Hepatic stellate cell (primary cell): ENCODE results near the gene C16orf54.
"Not testable (repeated sequence)": the region's sequence is repeated elsewhere in the genome, so short reads cannot be mapped to it uniquely, and the experiment has no call there.

Experiments used
- DNase-seq: peaks from one replicate; pipeline ENCODE4 v3.0.0; 2011; ENCODE audit warnings: low spot score

C16orf54 gene

DNA sequence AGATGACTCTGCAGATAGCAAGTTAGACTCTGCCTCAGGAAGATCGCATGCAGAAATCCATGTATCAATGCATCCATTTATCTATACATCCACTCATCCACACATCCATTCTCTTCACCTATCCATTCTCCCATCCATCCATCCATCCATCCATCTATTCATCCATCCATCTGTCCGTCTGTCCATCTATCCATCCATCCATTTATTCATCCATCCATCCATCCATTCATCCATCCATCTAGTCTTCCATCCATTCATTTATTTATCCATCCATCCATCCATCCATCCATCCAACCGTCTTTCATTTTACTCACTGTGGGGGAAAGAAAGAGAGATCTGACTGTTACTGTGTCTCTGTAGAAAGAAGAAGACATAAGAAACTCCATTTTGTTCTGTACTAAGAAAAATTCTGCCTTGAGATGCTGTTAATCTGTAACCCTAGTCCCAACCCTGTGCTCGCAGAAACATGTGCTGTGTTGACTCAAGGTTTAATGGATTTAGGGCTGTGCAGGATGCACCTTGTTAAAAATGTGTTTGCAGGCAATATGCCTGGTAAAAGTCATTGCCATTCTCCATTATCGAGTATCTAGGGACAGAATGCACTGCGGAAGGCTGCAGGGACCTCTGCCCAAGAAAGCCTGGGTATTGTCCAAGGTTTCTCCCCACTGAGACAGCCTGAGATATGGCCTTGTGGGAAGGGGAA is 5.7 kb downstream of the C16orf54 start:
- DNase-seq, result not testable (repeated sequence)

DNA sequence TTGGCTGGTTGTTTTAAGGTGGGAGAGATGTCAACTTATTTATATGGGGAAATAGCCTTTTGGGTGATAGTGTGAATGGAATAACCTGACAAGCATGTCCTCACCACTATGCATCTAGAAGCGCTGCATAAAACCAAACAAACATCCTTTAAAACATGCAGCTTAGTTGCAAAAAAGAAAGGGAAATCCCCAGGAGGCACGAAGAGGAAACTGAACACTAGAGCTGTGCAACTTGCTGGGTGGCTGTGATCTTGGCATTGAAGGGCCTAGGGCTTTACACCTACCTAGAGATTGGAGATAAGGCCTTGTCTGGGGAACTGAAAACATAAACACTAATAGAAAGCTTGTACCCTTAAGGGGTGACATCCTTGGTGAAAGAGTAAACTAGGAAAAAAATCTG is 7.3 kb downstream of the C16orf54 start:
- no peak for DNase-seq

DNA sequence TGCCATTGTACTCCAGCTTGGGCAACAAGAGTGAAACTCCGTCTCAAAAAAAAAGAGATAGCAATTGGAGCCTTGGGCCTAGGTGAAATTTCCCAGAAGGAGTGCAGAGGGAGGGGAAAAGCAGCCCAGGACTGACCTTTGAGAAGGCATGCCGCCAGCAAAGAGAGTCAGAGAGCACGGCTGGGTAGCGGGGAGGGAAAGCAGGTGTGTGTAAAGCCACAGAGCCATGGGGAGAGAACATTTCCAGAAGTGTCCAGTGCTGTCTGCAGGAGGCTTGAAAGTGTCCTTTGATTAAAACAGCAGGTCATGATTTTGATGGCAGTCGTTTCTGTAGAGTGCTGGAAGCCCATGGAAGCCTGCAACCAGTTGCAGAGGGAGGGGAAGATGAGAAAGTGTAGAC is 8.1 kb downstream of the C16orf54 start:
- DNase-seq, result no peak

DNA sequence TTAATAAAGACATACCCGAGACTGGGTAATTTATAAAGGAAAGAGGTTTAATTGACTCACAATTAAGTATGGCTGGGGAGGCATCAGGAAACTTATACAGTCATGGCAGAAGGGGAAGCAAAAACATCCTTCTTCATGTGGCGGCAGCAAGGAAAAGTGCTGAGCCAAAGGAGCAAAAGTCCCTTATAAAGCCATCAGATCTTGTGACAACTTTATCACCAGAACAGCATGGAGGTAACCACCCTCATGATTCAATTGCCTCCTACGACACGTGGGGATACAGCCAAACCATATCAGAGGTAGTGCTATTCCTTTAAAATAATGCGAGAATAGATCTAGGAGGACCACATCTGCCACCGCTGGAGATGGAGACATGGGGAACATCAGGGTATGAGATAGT is 9.0 kb downstream of the C16orf54 start:
- no peak for DNase-seq

DNA sequence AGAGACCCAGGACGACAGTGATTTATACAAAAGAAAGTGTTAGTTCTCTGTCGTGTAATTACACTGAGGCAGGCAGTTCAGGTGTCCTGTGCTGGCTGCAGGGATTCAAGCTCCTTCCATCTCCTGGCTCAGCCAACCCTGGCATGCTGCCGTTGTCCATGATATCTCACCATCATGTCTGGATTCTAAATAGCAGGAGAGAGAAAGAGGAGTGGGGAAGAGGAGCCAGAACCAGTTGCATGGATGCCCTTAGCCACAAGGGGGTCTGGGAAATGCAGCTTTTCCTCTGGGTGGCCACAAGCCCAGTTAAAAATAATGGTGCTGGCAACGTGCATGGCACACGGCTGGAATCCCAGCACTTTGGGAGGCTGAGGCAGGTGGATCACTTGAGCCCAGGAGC is 9.7 kb downstream of the C16orf54 start:
- DNase-seq, result no peak

DNA sequence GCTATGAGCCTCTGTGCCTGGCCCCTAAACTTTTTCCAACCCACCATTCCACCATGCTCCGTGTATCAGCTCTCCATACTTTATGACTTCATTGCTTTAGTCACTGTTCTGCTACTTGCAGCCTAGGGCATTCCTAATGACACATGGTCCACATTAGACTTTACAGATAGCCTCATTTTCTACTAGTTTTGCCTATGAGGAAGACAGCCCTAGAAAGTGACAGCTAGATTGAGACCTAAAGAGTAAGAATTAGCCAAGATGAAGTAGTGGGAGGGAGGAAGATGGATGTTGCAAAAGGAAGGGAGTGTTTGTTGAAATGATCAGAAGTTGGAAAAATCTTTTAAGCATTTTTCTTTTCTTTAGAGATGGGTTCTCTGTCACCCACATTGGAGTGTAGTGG is 11.0 kb downstream of the C16orf54 start:
- no peak for DNase-seq

DNA sequence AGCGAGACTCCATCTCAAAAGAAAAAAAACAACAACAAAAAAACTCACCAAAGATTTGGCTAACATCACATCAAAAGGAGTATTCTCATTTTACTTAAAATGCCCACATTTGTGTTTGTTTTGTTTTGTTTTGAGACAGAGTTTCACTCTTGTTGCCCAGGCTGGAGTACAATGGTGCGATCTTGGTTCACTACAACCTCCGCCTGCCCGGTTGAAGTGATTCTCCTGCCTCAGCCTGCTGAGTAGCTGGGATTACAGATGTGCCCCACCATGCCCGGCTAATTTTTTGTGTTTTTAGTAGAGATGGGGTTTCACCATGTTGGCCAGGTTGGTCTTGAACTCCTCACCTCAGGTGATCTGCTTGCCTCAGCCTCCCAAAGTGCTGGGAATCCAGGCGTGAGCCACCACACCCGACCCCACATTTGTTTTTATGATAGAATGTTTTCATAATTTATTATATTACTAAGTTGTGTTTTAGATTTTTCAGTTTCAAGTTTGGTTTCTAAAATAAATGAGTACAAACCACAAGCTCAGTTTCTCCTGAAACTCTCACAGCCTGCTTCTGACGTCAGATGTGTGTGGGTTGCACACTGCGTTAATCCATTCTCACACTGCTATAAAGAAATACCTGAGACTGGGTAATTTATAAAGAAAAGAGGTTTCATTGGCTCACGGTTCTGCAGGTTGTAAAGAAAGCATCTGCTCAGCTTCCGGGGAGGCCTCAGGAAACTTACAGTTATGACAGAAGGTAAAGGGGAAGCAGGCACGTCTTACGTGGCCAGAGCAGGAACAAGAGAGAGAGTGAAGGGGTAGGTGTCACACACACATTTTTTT is 13.8 kb downstream of the C16orf54 start:
- not testable (repeated sequence) for DNase-seq

DNA sequence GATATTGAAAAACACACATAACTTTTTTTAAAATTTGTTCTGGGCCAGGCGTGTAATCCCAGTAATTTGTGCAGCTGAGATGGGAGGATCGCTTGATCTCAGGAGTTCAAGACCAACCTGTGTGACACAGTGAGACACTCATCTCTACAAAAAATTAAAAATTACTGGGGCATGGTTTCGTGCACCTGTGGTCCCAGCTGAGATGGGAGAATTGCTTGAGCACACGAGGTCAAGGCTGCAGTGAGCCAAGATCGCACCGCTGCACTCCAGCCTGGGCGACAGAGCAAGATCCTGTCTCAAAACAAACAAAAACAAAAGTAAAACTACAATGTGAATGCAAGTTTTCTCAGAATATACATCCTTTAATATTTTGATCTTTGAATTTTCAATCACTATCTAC is 15.1 kb downstream of the C16orf54 start:
- no peak for DNase-seq

DNA sequence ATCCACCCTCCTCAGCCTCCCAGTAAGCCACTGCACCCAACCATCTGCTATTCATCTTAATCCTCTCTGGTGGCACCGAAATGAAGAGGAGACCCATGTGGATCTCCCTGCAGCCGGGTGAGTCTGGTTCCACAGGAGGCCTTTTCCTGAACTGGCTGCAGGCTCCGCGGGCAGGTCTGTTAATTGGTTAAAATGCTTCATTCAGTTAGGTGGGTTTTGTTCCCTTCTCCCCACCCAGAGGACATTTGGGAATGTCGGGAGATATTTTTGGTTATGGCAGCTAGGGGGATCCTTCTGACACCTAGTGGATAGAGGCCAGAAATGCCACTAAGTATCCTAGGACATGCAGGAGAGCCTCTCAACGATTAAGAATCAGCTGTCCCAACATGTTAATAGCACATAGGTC is 16.7 kb downstream of the C16orf54 start:
- DNase-seq, result peak; percentile 62

DNA sequence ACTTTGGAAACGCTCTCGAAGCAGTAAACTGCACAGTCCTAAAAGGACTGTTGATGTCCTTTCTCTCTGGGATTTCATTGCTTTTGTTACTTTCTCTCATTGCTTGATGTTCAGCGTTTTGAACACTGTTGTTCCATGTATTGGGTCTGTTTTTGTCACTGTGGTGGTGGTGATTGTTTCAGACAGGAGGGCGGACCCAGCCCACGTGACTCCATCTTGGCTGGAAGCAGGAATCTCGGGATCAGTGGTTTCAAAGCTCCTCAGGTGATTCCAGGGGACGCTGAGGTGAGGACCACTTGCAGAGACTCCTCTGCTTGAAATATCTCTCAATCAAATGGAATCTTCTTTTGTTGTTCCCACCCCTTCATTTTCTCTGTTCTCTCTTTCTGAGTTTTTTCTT is 18.3 kb downstream of the C16orf54 start:
- DNase-seq, result no peak

DNA sequence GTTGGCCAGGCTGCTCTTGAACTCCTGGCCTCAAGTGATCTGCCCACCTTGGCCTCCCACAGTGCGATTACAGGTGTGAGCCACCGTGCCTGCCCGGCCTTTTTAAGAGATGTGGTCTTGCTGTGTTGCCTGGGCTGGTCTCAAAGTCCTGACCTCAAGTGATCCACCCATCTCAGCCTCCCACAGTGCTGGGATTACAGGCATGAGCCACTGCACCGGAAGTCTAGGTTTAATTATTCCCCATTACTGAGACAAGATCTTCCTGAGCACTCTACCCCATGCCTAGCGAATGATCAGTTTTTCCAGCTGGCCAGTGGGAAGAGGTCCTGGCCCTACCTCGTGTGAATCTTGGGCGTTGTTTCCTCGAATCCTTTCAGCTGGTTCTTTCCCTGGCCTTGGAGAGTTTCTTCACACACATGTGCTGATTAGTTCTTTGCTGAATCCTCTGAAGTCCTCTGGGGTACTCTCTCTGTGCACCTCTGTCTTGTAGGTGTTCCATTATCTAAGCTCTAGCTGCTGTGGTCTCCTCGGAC is 18.9 kb downstream of the C16orf54 start:
- DNase-seq, result no peak

DNA sequence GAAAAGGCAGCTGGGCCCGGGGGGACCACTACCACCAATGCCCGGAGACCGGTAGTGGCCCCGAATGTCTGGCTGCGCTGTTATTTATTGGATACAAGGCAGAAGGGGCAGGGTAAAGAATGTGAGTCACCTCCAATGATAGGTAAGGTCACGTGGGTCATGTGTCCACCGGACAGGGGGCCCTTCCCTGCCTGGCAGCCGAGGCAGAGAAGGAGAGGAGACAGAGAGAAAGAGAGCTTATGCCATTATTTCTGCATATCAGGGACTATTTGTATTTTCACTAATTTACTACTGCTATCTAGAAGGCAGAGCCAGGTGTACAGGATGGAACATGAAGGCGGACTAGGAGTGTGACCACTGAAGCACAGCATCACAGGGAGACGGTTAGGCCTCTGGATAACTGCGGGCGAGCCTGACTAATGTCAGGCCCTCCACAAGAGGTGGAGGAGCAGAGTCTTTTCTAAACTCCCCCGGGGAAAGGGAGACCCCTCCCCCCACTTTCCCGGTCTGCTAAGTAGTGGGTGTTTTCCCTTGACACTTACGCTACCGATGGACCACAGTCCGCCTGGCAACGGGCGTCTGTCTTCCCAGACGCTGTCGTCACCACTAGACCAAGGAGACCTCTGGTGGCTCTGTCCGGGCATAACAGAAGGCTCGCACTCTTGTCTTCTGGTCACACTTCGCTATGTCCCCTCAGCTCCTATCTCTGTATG is 24.5 kb downstream of the C16orf54 start:
- DNase-seq, result not testable (repeated sequence)

DNA sequence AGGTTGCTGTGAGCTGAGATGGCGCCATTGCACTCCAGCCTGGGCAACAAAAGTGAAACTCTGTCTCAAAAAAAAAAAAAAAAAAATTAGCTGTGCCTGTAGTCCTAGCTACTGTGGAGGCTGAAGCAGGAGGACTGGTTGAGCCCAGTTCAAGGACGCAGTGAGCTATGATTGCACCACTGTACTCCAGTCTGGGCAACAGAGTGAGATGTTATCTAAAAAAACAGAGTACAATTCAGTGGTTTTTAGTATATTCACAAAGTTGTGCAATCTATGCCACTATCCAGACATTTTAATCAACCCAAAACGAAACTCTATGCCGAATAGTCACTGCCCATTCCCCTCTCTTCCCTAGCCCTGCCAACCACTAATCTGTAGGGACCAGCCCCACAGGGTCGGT is 25.1 kb downstream of the C16orf54 start:
- no peak for DNase-seq

DNA sequence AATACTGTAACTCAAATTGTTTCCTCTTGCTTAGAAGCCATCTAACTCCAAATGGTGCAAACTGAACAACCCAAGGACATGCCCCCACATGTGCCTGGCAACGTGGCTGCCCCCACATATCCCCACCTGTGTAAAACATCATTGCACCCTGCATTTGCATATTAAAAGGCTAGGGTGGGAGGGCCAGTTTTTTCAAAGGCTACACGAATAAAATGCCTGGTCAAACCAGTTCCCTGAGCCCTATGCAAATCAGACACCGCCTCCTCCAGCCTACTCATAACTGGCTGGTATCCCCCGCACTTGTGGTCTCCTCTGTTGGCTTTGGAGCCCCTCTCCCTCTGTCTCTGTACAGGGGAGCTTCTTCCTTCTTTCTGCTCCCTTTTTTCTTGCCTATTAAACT is 26.7 kb downstream of the C16orf54 start:
- DNase-seq, result no peak

DNA sequence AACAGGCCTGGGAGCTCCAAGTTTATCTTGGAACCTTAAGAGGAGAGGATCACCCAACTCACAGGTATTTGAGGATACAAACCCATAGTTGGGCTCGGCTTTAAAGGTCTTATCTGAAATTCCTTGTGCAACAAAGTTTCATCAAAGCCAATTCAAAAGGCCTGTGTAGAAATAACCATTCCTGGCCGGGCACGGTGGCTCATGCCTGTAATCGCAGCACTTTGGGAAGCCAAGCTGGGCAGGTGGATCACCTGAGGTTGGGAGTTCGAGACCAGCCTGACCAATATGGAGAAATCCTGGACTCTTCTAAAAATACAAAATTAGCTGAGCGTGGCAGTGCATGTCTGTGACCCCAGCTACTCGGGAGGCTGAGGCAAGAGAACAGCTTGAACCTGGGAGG is 28.7 kb downstream of the C16orf54 start:
- DNase-seq, result no peak

DNA sequence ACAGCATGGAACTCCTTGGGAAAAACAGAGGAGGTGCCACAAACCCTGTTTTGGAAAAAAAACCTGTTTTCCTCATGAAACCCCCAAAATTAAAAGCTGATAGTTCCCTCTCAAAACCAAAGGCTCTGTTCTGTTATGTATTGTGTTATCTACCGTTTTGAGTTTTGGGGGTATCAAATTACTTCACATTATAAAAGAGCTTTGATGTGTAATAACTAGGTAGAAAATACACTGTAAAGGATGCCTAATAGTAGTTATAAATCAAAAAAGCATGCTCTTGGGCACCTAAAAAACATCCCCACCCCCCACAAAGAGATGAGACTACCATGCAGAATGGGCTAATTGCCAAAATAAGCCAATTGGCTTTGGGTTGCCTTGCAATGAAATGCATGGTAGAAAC is 30.8 kb downstream of the C16orf54 start:
- no peak for DNase-seq

DNA sequence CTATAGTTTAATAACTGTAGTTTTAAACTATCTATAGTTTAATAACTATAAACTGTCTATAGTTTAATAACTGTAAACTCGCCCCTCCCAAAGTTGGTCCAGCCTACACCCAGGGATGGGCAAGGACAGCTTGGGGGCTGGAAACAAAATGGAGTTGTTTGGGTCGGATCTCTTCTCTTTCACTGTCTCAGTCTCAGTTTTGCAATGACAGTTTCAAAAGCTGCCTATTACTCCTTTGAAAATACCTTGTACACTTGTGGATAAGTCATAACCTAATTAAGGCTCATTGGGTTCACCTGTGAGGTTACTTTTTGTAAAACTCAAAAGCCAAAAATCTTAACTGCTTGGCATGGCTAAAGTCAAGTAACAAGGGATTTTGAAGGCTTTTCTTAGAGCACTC is 31.4 kb downstream of the C16orf54 start:
- DNase-seq, result no peak

DNA sequence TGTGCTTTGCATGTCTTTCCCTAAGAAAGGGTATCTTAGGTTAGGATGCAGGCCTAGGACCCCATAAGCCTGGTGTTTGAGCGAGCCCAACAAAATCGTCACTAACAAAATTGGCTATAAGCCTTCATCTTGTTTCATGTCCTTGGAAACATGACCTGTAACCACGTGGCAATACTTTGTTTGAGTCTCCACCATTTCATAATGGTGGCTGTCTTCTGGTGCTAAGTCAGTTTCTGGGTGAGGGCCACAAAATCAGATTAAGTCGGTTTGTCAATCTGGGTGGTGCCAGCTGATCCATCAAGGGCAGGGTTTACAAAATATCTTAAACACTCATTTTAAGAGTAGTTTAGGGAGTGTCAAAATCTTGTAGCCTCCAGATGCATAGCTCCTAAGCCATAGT is 33.0 kb downstream of the C16orf54 start:
- no peak for DNase-seq

DNA sequence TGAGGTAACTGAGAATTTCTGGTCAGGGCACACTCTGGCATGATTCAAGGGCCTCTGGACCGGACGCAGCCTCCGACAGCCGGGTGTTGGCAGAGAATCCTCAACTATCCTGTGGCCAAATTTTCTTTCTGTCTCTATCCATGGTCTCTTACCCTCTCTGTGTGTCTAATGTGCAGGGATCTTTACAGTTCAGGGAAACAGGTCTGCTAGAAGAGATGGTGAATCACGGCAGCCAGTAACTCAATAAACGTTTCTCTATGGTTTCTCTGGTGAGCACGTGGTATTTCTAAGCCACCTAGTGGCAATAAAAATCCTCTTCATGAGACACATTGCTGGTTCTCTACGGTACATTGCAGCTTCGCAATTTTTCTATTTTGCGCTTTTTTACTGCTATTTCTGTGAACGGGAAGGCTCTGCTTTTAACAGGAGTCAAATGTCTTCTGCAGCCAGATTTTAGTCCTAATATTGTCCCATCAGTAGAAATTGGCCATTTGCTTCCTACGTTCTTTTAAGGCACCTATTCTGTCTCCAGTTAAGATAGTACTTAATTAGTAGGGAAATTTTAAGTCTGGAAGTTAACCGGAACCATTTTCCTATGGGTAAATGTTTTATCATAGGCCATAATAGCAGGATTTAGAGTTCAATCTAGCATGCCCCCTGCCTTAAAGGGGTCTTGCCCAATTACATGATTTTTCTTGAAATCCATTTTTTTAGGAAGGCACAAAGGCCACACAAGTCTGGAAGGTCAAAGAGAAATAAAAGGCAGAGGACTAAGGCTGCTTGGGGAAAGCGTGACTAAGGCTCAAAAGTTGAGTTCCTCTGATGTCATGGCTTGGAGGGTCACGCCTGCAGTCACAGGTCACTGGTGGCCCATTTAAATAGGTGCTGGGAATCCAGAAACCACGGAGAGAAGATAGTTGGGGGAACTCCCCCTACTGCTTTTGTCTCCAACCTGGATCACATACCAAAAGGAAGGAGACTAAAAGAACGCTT is 35.3 kb downstream of the C16orf54 start:
- DNase-seq, result peak; percentile 70

DNA sequence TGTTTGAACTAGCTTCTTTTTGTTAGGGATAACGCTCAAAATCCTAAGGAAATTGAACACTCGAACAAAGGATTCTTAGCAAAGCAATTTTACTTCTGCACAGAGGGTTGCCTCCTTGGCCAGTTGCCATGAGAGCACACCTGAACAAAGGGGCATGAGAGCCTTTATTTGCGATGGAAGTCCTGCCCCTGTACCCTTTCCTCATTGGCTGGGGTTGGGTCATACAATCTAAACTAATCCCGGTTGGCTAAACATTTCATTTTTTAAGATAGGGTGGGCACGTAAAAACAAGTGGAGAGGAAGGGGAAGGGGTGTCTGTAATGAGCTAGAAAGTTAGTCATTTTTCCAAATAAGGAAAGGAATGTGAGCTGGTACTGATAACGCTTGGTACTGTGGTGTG is 36.1 kb downstream of the C16orf54 start:
- not testable (repeated sequence) for DNase-seq

DNA sequence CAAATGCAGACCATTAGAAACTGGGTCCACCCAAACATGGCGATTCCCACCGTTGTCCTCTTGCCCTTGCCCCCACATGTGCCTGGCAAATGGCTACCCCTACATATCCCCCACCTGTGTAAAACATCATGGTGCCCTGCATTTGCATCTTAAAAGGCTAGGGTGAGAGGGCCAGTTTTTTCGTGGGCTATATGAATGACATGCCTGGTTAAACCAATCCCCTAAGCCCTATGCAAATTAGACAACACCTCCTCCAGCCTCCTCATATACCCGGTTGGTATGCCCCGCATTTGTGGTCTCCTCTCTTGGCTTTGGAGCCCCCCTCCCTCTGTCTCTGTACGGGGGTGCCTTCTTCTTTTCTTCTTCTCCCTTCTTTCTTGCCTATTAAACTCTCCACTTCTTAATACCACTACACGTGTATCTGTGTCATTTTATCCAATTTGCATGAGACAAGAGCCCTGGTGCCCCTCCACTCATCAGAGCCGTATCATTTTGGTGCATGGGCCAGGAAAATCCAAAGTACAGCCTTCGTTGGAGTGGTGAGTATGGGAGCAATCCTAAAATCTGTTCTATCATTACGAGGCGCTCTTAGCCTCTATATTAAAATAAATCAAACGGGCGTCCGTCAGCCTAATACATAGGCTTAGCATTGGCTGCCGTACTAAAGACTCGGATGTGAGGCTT is 36.7 kb downstream of the C16orf54 start:
- no peak for DNase-seq
